T-cell (primary cell): ENCODE data around the gene GABRG3. TPM values are rescaled to one million over a fixed set of nuclear protein-coding genes. Genes with fewer than 3 reads are reported as not detected.

Source experiments
- ATAC-seq, 4 experiments: fragments of 200-7000 bp in 3 of 4; fragments of 150-1000 bp in 1 of 4; cut with Tn5 transposase; replicated peaks in 1 of 4; 1 replicate in 3 of 4; 2 replicates in 1 of 4; pipeline ENCODE4 v1.10.0; 2021; ENCODE audit warnings: moderate library complexity in 3 of 4, mild to moderate bottlenecking in 2 of 4, moderate number of reproducible peaks in 1 of 4
- CTCF ChIA-PET, 2 donors: fragments of 300-600 bp; sonication (Branson Sonifier 250); formaldehyde crosslinking; loops; one replicate each; lab custom pipeline; 2022; ENCODE audit warnings: antibody characterized with exemption in 2 of 2; lab: Charles Lee
- POLR2A ChIA-PET, 2 donors: fragments of 300-600 bp; sonication (Branson Sonifier 250); formaldehyde crosslinking; loops; one replicate each; lab custom pipeline; 2022; ENCODE audit warnings: antibody characterized with exemption in 2 of 2; lab: Charles Lee
- DNase-seq, 35 experiments: peaks; one replicate each; pipeline versions ENCODE4 v3.0.0 to v3.0.0-alpha.2; 2013 to 2023
- H3K27ac ChIP-seq: one replicate; pipeline ENCODE4 v1.5.1; 2013; ENCODE audit warnings: low read length
- H3K27me3 ChIP-seq, 2 experiments: replicated peaks in 1 of 2; 1 replicate in 1 of 2; 2 replicates in 1 of 2; pipeline versions ENCODE4 v1.6.1 to v1.7.0; 2013; ENCODE audit warnings: low read length in 1 of 2, mixed read lengths in 1 of 2; ENCODE audit not compliant: control insufficient read depth in 2 of 2, insufficient read depth in 2 of 2; ENCODE audit errors: extremely low read depth in 1 of 2
- H3K36me3 ChIP-seq, 2 donors: 1 replicate in 1 of 2; 2 replicates in 1 of 2; pipeline versions ENCODE4 v1.6.1 to v1.7.0; 2013; ENCODE audit warnings: low read length in 1 of 2; ENCODE audit not compliant: control insufficient read depth in 2 of 2, insufficient read depth in 1 of 2; ENCODE audit errors: extremely low read depth in 1 of 2
- H3K4me1 ChIP-seq, 2 experiments: 1 replicate in 1 of 2; 2 replicates in 1 of 2; pipeline versions ENCODE4 v1.6.1 to v1.7.0; 2013; ENCODE audit warnings: low read length in 2 of 2, mixed read lengths in 1 of 2; ENCODE audit not compliant: insufficient read depth in 2 of 2, control insufficient read depth in 1 of 2; ENCODE audit errors: extremely low read depth in 1 of 2
- H3K4me3 ChIP-seq, 2 donors: 1 replicate in 1 of 2; 2 replicates in 1 of 2; pipeline versions ENCODE4 v1.5.1 to v1.7.0; 2013; ENCODE audit warnings: mild to moderate bottlenecking in 2 of 2, low read length in 1 of 2, moderate library complexity in 1 of 2; ENCODE audit not compliant: control insufficient read depth in 1 of 2; ENCODE audit errors: extremely low read depth in 1 of 2
- H3K9me3 ChIP-seq: 2 replicates; pipeline ENCODE4 v1.7.0; 2013
- H3K27ac Mint-ChIP-seq, 2 donors: one replicate each; pipeline ENCODE4 v1.8.0; 2020 to 2021; ENCODE audit warnings: mild to moderate bottlenecking in 2 of 2, mixed read lengths in 2 of 2
- H3K27me3 Mint-ChIP-seq, 2 donors: one replicate each; pipeline ENCODE4 v1.8.0; 2021 to 2022; ENCODE audit warnings: mixed read lengths in 2 of 2
- H3K36me3 Mint-ChIP-seq: one replicate; pipeline ENCODE4 v1.8.0; 2021; ENCODE audit warnings: mixed read lengths
- H3K4me1 Mint-ChIP-seq, 3 donors: one replicate each; pipeline ENCODE4 v1.8.0; 2020 to 2022; ENCODE audit warnings: mixed read lengths in 3 of 3, mild to moderate bottlenecking in 1 of 3
- H3K4me3 Mint-ChIP-seq, 3 donors: one replicate each; pipeline ENCODE4 v1.8.0; 2020 to 2022; ENCODE audit warnings: mild to moderate bottlenecking in 3 of 3, mixed read lengths in 3 of 3, moderate library complexity in 3 of 3
- H3K9me3 Mint-ChIP-seq, 3 donors: one replicate each; pipeline ENCODE4 v1.8.0; 2020 to 2022; ENCODE audit warnings: mixed read lengths in 3 of 3
- WGBS: methylation state at CpG from one replicate; pipeline ENCODE4 v1.1.5; 2013; ENCODE audit warnings: missing lambda C conversion rate; ENCODE audit not compliant: insufficient coverage; 5-methylcytosine and 5-hydroxymethylcytosine counted together
- total RNA-seq, 35 experiments: library from RNA in 6 of 35; stranded (reverse) in 6 of 35; fragments of 120-200 nt in 1 of 35; gene quantifications; one replicate each; pipeline versions ENCODE4 v1.2.1 to v1.2.4 and lab custom pipeline; 2013 to 2026

Gene GABRG3
- total RNA-seq, 5 donors from 2014 or later (not counting 1 experiment from before 2014, with no cell fraction given) = not detected

GRCh38 chr15:27458345-27459084 is 487.5 kb downstream of the GABRG3 start:
- Histone ChIP-seq H3K4me3 (no peak overlapping the region), H3K27me3 (no peaks in the 10 kb centered on the region), H3K9me3 (no peaks in the 10 kb centered on the region), H3K4me1 (no peaks in the 10 kb centered on the region), H3K36me3 (no peaks in the 10 kb centered on the region), H3K27ac (no peak overlapping the region)
- H3K27me3 Mint-ChIP-seq = no peaks in the 10 kb centered on the region
- ChIA-PET POLR2A (no interaction called here), CTCF (no interaction called here)
- no peaks in the 10 kb centered on the region for H3K36me3 Mint-ChIP-seq
- H3K4me3 Mint-ChIP-seq = no peak overlapping the region
- ATAC-seq (no peak), DNase-seq (no peak)
- WGBS = 87% methylated on average over 7 of the region's 14 CpGs
- H3K9me3 Mint-ChIP-seq = peaks cover 4 to 10% (median 4%) of the 10 kb centered on the region in 3 donors
- no peak overlapping the region for H3K27ac Mint-ChIP-seq
- no peaks in the 10 kb centered on the region for H3K4me1 Mint-ChIP-seq

GRCh38 chr15:27459836-27460235 is 488.9 kb downstream of the GABRG3 start:
- H3K4me1 ChIP-seq = no peaks in the 10 kb centered on the region
- no peak for DNase-seq
- H3K36me3 ChIP-seq = no peaks in the 10 kb centered on the region
- H3K27ac ChIP-seq = no peak overlapping the region
- Mint-ChIP-seq H3K4me1 (no peaks in the 10 kb centered on the region), H3K4me3 (no peak overlapping the region), H3K9me3 (peaks cover 4 to 9% (median 8%) of the 10 kb centered on the region in 3 donors), H3K27ac (no peak overlapping the region), H3K36me3 (no peaks in the 10 kb centered on the region), H3K27me3 (no peaks in the 10 kb centered on the region)
- ChIA-PET CTCF (no interaction called here), POLR2A (no interaction called here)
- no peaks in the 10 kb centered on the region for H3K9me3 ChIP-seq
- ATAC-seq = no peak
- no CpG with 5 or more reads among the region's 4 CpGs for WGBS
- H3K27me3 ChIP-seq = no peaks in the 10 kb centered on the region
- no peak overlapping the region for H3K4me3 ChIP-seq

GRCh38 chr15:27461181-27461580 is 490.2 kb downstream of the GABRG3 start:
- DNase-seq (no peak), ATAC-seq (no peak)
- no peaks in the 10 kb centered on the region for H3K36me3 Mint-ChIP-seq
- H3K4me1 ChIP-seq = no peaks in the 10 kb centered on the region
- H3K36me3 ChIP-seq = no peaks in the 10 kb centered on the region
- no peak overlapping the region for H3K4me3 Mint-ChIP-seq
- H3K27me3 Mint-ChIP-seq = no peaks in the 10 kb centered on the region
- 74% methylated on average over 4 of the region's 5 CpGs for WGBS
- H3K9me3 Mint-ChIP-seq = peaks cover 4 to 9% (median 8%) of the 10 kb centered on the region in 3 donors
- H3K27ac ChIP-seq = no peak overlapping the region
- ChIA-PET POLR2A (no interaction called here), CTCF (no interaction called here)
- no peak overlapping the region for H3K4me3 ChIP-seq
- H3K4me1 Mint-ChIP-seq = no peaks in the 10 kb centered on the region
- no peak overlapping the region for H3K27ac Mint-ChIP-seq
- H3K27me3 ChIP-seq = no peaks in the 10 kb centered on the region
- no peaks in the 10 kb centered on the region for H3K9me3 ChIP-seq

- Mint-ChIP-seq H3K4me3 (no peak overlapping the region), H3K36me3 (no peaks in the 10 kb centered on the region), H3K9me3 (peaks cover 4 to 9% (median 8%) of the 10 kb centered on the region in 3 donors), H3K27ac (no peak overlapping the region), H3K4me1 (no peaks in the 10 kb centered on the region), H3K27me3 (no peaks in the 10 kb centered on the region)
- ATAC-seq = no peak
- ChIA-PET POLR2A (no interaction called here), CTCF (no interaction called here)
- no peak for DNase-seq
- no peaks in the 10 kb centered on the region for H3K27me3 ChIP-seq
- no peaks in the 10 kb centered on the region for H3K4me1 ChIP-seq
- WGBS = 40% methylated on average over 2 of the region's 8 CpGs
- H3K27ac ChIP-seq = no peak overlapping the region
- H3K4me3 ChIP-seq = no peak overlapping the region
- H3K9me3 ChIP-seq = no peaks in the 10 kb centered on the region
- H3K36me3 ChIP-seq = no peaks in the 10 kb centered on the region
Observed at GRCh38 chr15:27463525-27464088, 492.6 kb downstream of the GABRG3 start.

GRCh38 chr15:27464941-27465612 is 494.1 kb downstream of the GABRG3 start:
- Mint-ChIP-seq H3K4me1 (no peaks in the 10 kb centered on the region), H3K36me3 (no peaks in the 10 kb centered on the region), H3K27ac (no peak overlapping the region), H3K27me3 (no peaks in the 10 kb centered on the region), H3K4me3 (no peak overlapping the region), H3K9me3 (peaks cover 4 to 14% (median 4%) of the 10 kb centered on the region in 3 donors)
- ATAC-seq = no peak
- 44% methylated on average over 3 of the region's 10 CpGs for WGBS
- Histone ChIP-seq H3K36me3 (no peaks in the 10 kb centered on the region), H3K27me3 (no peaks in the 10 kb centered on the region), H3K9me3 (no peaks in the 10 kb centered on the region), H3K27ac (no peak overlapping the region), H3K4me1 (no peaks in the 10 kb centered on the region), H3K4me3 (no peak overlapping the region)
- POLR2A ChIA-PET = no interaction called here
- CTCF ChIA-PET = no interaction called here
- DNase-seq = no peak

- ChIA-PET CTCF (no interaction called here), POLR2A (no interaction called here)
Observed at GRCh38 chr15:27466758-27467157, 495.8 kb downstream of the GABRG3 start.

More at GRCh38 chr15:27466758-27467157, 495.8 kb downstream of the GABRG3 start:
- H3K36me3 Mint-ChIP-seq = no peaks in the 10 kb centered on the region
- ATAC-seq (no peak), DNase-seq (no peak)
- Histone ChIP-seq H3K36me3 (no peaks in the 10 kb centered on the region), H3K4me3 (no peak overlapping the region), H3K27ac (no peak overlapping the region), H3K9me3 (no peaks in the 10 kb centered on the region), H3K4me1 (no peaks in the 10 kb centered on the region), H3K27me3 (no peaks in the 10 kb centered on the region)
- no peak overlapping the region for H3K27ac Mint-ChIP-seq
- WGBS = no CpG with 5 or more reads among the region's 2 CpGs
- peaks cover 4 to 14% (median 4%) of the 10 kb centered on the region in 3 donors for H3K9me3 Mint-ChIP-seq
- no peaks in the 10 kb centered on the region for H3K4me1 Mint-ChIP-seq
- H3K4me3 Mint-ChIP-seq = no peak overlapping the region
- H3K27me3 Mint-ChIP-seq = no peaks in the 10 kb centered on the region
